GM19099 (cell line): Measurements from ENCODE around the gene EXTL2.
A peak's percentile ranks its signal among the peaks of the same experiment; 100 is the strongest.

Experiments
- POLR2A ChIP-seq: IDR thresholded peaks from 3 replicates; pipeline ENCODE4 v1.6.1; 2011; ENCODE audit warnings: low read depth; ENCODE audit not compliant: insufficient read length; ENCODE audit errors: extremely low read depth

The EXTL2 gene

DNA sequence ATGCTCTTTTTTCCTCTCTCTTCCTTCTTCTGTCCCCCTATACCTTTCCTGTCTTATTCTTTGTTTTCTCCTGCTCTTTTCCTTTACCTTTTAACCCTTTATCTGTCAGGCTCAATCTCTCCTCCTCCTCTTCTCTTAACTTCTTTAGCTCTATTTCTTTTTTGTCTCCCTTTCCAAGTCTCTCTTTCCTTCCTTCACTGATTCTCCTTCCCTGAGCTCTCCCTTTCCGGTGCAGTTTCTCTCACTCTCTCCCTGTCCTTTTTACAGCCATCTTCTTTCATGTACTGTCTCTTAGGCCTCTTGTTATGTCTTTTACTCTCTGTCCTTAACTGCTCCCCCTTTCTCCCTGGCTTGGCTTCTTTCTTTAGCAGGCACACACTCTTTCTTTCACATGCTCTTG, 13.2 kb upstream of the EXTL2 start:
- TF ChIP-seq POLR2A = no peak

DNA sequence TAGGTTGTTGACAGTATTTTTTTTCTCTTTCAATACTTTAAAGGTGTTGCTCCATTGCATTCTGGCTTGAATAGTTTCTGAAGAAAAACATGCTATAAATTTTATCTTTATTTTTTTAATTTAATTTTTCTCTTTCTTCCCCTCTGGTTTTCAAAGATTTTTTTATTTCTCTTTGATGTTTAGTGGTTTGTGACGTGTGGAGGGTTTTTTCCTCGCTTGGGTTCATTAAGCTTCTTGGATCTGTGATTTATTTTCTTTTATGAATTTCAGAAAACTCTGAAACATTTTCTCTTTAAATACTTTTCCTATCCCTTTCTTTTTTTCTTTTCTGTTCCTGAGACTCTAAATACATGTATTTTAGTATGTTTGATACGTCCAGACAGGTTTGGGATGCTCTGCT, 10.5 kb upstream of the EXTL2 start:
- TF ChIP-seq POLR2A = no peak

GRCh38 chr1:100904528-100904927, 9.9 kb upstream of the EXTL2 start:
- TF ChIP-seq POLR2A = no peak

DNA sequence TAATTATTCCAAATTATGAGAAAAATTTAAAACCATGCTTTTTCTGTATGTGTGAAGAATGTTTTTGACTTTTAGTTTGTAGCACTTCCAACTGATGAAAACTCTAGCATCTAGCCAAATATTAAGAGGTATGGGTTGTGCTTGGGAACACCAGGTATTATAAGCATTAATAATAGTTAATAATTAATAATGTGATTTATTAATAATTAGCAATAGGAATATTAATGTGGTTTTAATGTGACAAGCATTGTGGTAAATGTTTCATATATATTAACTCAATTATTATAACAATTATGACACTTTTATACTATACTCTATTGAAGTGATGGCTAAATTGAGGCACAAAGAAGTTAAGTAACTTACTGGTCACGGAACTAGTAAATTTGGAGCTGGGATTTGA, 9.1 kb upstream of the EXTL2 start:
- no peak for TF ChIP-seq POLR2A

- TF ChIP-seq POLR2A = no peak
Observed at GRCh38 chr1:100902365-100902764, 7.7 kb upstream of the EXTL2 start.

DNA sequence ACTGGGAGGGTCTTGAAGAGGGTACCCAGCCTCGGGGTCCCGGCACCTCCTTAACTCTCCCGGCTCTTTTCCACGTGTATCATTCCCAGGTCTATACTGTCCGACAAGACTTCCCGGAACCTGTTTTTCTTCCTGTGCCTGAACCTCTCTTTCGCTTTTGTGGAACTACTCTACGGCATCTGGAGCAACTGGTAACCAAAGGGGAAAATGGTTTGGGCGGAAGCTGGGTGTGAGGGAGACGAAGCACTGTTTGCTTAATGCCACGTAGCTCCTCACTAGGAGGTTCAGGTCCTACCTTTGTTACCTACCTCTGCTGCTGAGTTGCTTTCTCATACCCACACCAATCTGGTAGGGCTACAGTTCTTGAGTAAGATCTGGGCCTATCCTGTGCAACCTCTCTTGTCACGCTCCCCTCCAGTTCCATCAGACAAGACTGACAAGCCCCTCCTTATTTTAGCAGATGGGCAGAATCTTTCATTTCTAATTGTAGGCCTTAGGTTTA, 1.9 kb upstream of the EXTL2 start:
- peak; percentile 59 for TF ChIP-seq POLR2A

DNA sequence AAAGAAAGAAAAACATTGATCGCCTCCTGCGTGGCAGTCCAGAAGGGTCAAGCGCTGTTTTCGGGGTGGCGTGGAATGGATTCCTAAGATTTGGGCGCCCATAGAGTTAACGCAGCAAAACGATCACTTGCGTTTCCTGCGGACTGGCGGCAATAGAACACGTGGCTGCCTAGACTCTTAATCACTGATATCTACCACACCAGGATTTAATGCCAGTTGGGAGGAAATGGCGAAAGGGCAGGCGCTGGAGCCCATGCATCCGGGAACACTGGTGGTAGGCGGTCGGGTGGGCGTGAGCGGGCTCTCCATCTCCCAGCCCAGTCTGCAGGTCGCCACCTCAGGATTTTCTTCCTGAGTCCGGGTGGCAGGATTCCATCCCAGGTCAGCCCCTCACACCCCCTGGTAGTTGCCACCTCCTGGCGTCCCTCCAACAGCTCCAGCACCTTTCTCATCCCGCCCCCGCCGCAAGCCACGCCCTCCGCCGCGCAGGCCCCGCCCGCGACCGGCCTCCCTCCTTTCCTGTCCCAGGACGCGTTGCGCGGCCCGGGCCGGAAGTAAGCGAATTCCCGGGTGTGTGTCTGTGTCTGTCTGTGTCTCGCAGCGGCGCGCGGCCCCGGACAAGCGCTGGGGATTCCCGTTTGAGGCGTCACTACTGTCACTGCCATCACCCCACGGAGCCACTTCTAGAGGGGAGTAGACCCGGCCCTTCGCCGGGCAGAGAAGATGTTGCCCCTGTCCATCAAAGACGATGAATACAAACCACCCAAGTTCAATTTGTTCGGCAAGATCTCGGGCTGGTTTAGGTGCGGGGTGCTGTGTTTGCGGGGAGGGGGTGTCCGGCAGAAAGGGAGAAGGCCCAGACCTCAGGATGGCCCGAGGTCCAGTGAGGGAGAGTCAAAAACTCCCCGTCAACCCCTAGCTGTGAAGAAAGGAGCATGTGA, 1.2 kb upstream of the EXTL2 start, which contains the start of gene SLC30A7:
TSS of gene SLC30A7 (plus strand) at position 551 of the 941 bp plus-strand sequence. CDS start at position 724, 173 bp downstream.
- peak; percentile 79 for TF ChIP-seq POLR2A

GRCh38 chr1:100893718-100894117, 924 bp downstream of the EXTL2 start:
- no peak for TF ChIP-seq POLR2A

GRCh38 chr1:100892554-100892953, 2.1 kb downstream of the EXTL2 start:
- no peak for TF ChIP-seq POLR2A

- TF ChIP-seq POLR2A = no peak
Observed at GRCh38 chr1:100891380-100891779, 3.3 kb downstream of the EXTL2 start.

GRCh38 chr1:100883963-100884362, 10.7 kb downstream of the EXTL2 start:
- no peak for TF ChIP-seq POLR2A

DNA sequence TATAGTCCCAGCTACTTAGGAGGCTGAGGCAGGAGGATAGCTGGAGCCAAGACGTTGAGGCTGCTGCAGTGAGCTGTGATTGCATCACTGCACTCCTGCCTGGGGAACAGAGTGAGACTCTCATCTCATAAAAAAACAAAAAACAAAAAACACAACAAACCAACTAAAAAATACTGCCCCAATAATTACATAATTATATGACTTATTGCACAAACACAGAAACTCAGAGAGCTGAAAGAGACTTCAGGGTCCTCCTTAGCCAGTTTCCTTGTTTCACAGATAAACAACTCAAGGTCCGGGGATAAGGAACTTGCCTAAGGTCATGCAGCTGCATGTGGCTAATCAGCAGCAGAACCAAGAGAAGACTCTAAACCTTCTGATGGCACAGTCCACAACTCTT, 11.9 kb downstream of the EXTL2 start:
- TF ChIP-seq POLR2A = no peak

- TF ChIP-seq POLR2A = no peak
Observed at GRCh38 chr1:100881687-100882086, 13.0 kb downstream of the EXTL2 start.

GRCh38 chr1:100879422-100879821, 15.2 kb downstream of the EXTL2 start:
- TF ChIP-seq POLR2A = no peak

DNA sequence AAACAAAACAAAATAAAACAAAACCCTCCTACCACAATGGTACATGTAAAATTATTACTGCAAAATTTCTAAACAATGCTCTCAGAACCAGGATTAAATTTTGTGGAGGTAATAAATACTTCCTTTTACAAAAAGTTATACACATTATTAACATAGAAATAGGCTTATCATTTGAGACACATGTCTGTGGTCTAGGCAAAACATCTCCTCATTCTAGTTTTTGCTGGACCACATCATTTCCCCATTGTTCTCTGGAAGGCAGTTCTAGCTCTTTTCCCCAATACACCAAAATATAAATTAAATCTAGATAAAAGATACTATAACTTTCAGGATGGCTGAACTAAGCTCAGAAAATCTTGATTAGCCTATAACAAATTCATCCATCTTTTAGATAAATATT, 18.4 kb downstream of the EXTL2 start:
- TF ChIP-seq POLR2A = no peak

- TF ChIP-seq POLR2A = no peak
Observed at GRCh38 chr1:100875228-100875627, 19.4 kb downstream of the EXTL2 start.

DNA sequence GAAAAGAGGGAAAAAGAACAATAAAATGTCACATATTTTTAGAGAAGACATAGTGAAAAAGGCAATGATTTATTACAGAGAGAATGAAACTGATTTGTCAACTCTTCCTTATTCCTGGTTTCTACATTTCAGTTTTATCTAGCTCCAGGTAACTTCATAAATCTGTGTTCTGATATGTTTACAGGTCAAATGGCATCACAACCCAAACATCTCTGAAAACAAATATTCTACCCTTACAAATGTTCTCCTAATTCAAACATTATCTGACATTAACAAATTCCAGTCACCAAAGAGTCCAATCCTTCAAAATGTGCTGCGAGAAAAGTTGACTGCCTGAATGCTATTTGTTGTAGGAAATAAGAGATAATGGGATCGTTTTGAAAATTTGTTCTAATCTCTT, 20.2 kb downstream of the EXTL2 start:
- TF ChIP-seq POLR2A = no peak

- no peak for TF ChIP-seq POLR2A
Observed at GRCh38 chr1:100869996-100870395, 24.6 kb downstream of the EXTL2 start.
